ENCODE measurements around the gene PPP1R14C. TPM values are rescaled to one million over a fixed set of nuclear protein-coding genes. Genes with fewer than 3 reads are reported as not detected.

PPP1R14C gene
- total and polyA plus RNA-seq, 7 donors: under 0.01 to 37.0 (median 19.8) TPM; not detected in 2

- H3K4me1 ChIP-seq: no peaks in the 10 kb centered on the region
- intact Hi-C loops (cut with DNase I): no loop called here
- DNase-seq: no peak
- H3K4me3 ChIP-seq: no peak overlapping the region
- H3K9me3 ChIP-seq: no peaks in the 10 kb centered on the region
- no peak for TF ChIP-seq POLR2A (IDR thresholded peaks at IDR 0.05)
- TF ChIP-seq, protein P1, sequence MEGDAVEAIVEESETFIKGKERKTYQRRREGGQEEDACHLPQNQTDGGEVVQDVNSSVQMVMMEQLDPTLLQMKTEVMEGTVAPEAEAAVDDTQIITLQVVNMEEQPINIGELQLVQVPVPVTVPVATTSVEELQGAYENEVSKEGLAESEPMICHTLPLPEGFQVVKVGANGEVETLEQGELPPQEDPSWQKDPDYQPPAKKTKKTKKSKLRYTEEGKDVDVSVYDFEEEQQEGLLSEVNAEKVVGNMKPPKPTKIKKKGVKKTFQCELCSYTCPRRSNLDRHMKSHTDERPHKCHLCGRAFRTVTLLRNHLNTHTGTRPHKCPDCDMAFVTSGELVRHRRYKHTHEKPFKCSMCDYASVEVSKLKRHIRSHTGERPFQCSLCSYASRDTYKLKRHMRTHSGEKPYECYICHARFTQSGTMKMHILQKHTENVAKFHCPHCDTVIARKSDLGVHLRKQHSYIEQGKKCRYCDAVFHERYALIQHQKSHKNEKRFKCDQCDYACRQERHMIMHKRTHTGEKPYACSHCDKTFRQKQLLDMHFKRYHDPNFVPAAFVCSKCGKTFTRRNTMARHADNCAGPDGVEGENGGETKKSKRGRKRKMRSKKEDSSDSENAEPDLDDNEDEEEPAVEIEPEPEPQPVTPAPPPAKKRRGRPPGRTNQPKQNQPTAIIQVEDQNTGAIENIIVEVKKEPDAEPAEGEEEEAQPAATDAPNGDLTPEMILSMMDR (IDR thresholded peaks at IDR 0.05): no peak
- TF ChIP-seq POLR2AphosphoS5 (IDR thresholded peaks at IDR 0.05): no peak
- TF ChIP-seq EP300 (IDR thresholded peaks at IDR 0.05): no peak
- no peaks in the 10 kb centered on the region for H3K27me3 ChIP-seq
- 90 to 95% methylated on average over 4 of the region's 4 CpGs for WGBS, 2 donors
- H3K36me3 ChIP-seq: no peaks in the 10 kb centered on the region
- no peak overlapping the region for H3K27ac ChIP-seq
Observed at GRCh38 chr6:150288456-150288855, 145.6 kb downstream of the PPP1R14C start.

DNA sequence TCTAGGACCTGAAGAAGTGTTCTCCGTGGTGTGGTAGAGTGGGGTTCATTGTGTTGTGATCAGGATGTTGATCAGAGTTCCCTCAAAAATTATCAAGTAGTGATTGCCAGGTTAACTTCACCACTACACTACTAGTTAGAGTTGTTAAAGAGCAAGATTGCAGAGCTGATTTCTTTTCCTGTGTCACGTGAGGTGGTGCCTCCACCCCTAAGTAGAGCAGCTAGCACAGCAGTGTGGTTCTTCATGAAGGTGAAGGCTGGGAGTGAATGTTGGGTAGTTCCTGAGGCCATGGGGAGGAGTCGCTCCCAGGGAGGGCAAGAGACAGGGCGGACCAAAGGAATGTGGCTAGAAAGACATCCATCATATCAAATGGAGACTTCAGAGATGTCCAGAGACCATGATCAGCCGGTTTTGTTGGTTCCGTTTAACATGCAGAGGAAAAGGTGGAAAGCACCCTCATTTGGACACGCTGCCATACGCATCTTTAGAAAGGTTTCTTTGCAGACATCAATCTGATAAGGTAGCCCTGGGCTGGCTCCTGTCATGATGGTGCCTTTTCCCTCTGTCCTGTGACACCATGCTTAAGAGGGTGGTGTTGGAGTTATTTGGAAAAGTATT is 146.7 kb downstream of the PPP1R14C start:
- H3K9me3 ChIP-seq: no peaks in the 10 kb centered on the region
- TF ChIP-seq EP300 (IDR thresholded peaks at IDR 0.05) (no peak), POLR2A (IDR thresholded peaks at IDR 0.05) (no peak), POLR2AphosphoS5 (IDR thresholded peaks at IDR 0.05) (no peak)
- TF ChIP-seq, protein P1 (IDR thresholded peaks at IDR 0.05): no peak
- H3K27ac ChIP-seq: no peak overlapping the region
- H3K4me3 ChIP-seq: no peak overlapping the region
- 91 to 92% methylated on average over 8 of the region's 8 CpGs for WGBS, 2 donors
- no peak for DNase-seq
- H3K36me3 ChIP-seq: no peaks in the 10 kb centered on the region
- H3K4me1 ChIP-seq: no peaks in the 10 kb centered on the region
- intact Hi-C loops (cut with DNase I): no loop called here
- H3K27me3 ChIP-seq: no peaks in the 10 kb centered on the region

- WGBS, 2 donors: 85 to 90% methylated on average over 10 of the region's 10 CpGs
- TF ChIP-seq EP300 (IDR thresholded peaks at IDR 0.05) (no peak), POLR2A (IDR thresholded peaks at IDR 0.05) (no peak)
- TF ChIP-seq, protein P1 (IDR thresholded peaks at IDR 0.05): no peak
- Histone ChIP-seq H3K9me3 (no peaks in the 10 kb centered on the region), H3K36me3 (no peaks in the 10 kb centered on the region), H3K4me3 (no peak overlapping the region), H3K27ac (no peak overlapping the region), H3K27me3 (no peaks in the 10 kb centered on the region), H3K4me1 (no peaks in the 10 kb centered on the region)
- no peak for DNase-seq
- intact Hi-C loops (cut with DNase I): no loop called here
Observed at GRCh38 chr6:150290429-150290828, 147.6 kb downstream of the PPP1R14C start.

DNA sequence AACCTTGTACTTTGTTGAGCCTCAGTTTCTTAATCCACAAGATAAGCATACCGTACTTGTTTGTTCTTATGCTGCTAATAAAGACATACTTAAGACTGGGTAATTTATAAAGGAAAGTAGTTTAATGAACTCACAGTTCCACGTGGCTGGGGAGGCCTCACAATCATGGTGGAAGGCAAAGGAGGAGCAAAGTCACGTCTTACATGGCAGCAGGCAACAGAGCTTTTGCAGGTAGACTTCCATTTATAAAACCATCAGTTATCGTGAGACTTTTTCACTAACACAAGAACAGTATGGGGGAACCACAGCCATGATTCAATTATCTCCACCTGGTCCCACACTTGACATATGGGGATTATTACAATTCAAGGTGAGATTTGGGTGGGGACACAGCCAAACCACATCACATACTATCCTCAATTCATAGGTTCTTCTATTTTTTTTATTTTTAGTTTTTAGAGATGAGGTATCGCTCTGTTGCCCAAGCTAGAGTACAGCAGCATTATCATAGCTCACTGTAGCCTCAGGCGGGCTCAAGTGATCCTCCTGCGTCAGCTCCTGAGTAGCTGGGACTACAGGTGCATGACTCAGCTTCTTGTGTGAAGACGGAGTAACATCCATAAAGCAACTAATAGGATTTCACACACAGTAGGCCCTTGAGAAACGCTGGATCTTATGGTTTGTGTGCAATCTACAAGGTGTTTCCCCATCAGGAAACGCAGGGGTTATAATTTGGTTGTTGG is 149.3 kb downstream of the PPP1R14C start:
- Histone ChIP-seq H3K27me3 (no peaks in the 10 kb centered on the region), H3K4me1 (no peaks in the 10 kb centered on the region), H3K36me3 (no peaks in the 10 kb centered on the region), H3K4me3 (no peak overlapping the region), H3K9me3 (peaks cover 0 to under 1% (median 0%) of the 10 kb centered on the region in 4 donors), H3K27ac (no peak overlapping the region)
- DNase-seq: no peak
- intact Hi-C loops (cut with DNase I): no loop called here
- 84 to 88% methylated on average over 10 of the region's 10 CpGs for WGBS, 2 donors
- TF ChIP-seq, protein P1 (IDR thresholded peaks at IDR 0.05): no peak
- TF ChIP-seq POLR2A (IDR thresholded peaks at IDR 0.05): no peak
- no peak for TF ChIP-seq EP300 (IDR thresholded peaks at IDR 0.05)
